GM19328 (cell line): ENCODE measurements around the gene SMIM12.
A peak's percentile ranks its signal among the peaks of the same experiment; 100 is the strongest.

Source experiments
- ATAC-seq: cut with Tn5 transposase; IDR thresholded peaks from one replicate; pipeline ENCODE4 v1.9.1; 2021; ENCODE audit warnings: mild to moderate bottlenecking, moderate library complexity; ENCODE audit not compliant: unreplicated experiment

The SMIM12 gene, protein sequence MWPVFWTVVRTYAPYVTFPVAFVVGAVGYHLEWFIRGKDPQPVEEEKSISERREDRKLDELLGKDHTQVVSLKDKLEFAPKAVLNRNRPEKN

DNA sequence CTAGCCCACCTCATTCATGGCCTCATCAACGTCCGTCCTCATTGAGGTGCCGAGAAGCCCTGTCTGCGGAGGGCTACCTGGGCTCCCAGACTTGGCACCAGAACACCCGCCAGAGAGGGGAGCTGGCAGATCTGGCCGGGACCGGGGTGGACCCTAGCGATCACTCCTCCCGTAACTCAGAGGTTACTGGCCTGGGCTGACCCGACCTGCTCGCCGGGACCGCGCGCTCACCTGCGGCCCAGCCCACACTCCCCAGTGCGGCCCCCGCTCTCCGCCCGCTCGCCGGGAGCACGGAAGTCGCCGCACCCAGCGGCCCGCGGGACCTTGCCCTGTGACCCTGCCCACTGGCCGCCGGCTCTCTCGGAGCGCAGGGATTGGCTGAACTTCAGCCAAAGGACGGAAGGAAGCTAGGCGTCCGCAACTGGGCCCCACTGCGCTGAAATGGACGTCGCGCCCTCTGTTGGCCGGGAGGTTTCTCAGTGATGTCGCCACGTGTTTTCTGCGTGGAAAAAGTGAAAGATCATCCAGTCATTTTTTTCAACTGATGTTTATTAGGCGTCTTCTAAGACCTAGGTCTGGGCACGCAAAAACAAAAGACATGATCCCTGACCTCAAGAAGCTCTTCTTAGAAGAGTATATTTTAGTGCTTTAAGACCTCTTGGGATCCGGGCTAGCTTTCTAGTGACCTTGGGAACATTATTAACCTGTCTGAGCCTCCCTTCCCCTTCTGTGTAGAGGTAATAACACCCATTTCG, at the start of gene SMIM12:
SMIM12 (minus strand) TSS at position 304 of the 755 bp plus-strand sequence. CDS start 3,772 bp downstream, outside the sequence.
- ATAC-seq: peak; percentile 93

DNA sequence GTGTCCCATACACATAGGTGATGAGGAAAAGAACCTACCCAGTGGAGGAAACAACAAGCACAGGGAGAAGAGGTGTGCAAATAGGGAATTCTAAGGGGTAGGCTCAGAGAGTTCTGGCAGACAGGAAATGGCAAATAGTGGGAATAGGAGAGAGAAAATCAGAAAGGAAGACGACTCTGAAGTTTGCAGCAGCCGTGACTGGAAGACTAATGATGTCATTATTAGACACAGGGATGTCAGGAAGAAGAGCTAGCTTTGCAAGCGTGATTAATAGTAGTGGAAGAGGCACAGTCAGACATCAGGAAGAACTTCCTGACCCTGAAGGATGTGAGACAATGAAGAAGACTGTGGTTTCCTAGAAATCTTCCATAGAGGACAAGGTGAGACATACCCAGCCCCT, 48.8 kb upstream of the SMIM12 start:
- no peak for ATAC-seq

DNA sequence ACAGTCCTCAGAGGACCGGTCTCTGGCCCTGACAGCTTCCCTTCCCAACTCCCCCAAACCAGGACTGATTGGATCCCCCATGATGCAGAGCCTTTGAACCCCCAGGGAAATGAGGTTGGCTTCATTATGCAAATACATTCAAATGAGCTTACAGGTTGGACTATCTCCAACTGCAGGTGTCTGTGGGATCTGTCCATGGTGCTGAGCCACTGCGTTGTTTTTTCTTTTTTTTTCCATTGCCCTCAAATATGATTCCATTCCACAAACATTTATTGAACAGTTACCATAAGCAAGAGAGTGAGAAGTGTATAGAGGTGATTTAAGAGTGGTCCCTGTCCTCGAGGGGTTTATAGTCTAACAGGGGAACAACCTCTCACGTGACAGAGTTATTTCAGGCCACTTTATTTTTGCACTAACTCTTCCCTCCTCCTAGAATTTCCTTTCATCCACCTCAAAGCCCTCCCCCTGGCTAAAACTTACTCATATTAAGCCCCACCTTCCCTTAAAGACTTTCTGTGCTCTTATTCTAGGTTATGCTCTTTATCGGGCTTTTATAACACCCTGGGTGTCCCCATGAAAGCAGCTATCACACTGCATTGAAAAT, 48.0 kb upstream of the SMIM12 start:
- no peak for ATAC-seq

DNA sequence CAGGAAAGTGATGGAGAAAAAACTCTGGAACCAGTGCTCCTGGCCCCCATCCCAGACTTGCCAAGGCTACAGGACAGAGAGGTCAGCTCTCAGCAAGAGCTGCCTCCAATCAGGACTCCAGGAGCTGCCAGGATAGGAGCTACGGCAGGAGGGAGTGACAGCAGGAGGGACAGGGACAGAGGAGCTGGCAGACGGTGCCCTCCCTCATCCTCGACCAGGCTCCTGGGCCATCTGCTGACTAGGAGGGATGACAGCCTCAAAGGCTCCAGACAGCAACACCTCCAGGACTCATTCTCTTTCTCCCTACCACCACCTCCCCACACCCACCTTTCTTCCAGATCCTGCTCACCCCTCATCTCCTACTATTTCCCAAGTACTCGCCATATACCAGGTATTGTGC, 47.2 kb upstream of the SMIM12 start:
- ATAC-seq: no peak

DNA sequence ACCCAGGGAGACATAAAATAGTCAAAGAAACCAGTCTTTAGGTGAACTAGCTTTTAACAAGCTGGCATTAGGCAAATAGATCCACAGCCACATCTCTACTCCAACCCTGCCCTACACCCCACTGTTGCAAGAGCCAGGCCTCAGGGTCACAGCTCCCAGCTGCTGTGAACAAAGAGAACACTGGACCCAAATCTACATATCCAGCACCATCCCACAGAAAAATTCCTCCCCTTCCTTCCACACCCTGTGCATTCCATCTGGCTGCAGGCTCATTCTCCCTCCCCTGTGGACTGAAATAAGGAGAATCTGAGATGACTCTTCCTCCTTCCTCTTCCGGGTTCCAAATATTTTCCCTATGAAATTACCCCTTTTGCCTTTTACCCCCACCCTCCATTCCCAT, 46.7 kb upstream of the SMIM12 start:
- no peak for ATAC-seq

DNA sequence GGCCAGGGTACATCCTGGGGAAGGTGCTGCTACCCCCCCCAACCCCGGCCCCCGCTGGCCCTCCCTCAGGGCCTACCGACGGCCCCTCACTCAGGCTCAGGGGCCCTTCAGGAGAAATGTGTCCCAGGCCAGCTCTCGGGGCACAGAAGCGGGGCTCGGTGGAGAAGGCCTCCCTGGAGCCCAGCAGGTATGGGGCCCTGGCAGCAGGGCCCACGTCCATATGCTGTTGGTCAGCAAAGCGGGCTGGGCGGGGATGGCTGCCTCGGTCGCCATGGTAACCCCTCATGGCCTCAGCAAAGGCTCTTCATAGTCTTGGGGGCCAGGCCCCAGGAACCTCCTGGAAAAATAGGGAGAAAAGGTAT, 45.5 kb upstream of the SMIM12 start:
- ATAC-seq: no peak

DNA sequence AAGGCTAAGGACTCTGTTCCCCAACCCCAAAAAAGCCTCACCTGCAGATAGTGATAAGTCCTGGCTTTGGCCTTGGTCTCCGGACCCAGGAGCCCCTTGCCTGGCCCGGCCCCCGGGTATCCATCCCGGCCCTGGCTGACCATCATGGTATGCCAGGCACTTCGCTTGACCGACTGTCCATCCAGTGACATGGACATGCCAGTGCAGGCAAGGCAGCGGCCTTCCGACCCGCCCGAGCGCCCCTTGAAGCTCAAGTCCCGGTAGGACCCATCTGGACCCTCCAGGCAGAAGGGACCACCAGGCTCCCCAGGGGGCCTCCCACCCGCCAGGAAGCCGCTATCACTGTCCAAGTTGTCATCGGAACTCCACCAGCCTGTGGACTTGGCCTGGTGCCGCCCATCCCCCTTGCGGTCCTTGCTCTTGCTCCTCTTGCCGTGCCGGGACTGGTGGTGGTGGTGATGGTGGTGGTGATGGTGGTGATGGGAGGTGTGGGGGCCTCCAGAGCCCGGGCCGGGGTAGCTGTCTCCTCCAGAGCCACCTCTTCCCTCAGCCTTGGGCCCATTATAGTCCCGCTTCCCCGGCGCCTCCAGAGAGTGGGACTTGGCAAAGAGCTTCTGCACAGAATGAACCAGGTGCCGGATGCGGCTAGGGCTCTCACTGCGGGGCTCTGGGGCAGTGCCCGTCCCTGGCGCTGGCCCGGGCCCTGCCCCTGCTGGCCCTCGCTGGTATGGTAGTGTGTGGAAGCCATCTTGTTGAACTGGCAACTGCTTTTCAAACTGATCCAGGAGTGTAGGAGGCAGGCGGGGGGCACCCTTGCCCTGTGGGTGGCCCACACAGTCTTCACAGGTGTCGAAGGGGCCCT, 44.9 kb upstream of the SMIM12 start:
- ATAC-seq: no peak

DNA sequence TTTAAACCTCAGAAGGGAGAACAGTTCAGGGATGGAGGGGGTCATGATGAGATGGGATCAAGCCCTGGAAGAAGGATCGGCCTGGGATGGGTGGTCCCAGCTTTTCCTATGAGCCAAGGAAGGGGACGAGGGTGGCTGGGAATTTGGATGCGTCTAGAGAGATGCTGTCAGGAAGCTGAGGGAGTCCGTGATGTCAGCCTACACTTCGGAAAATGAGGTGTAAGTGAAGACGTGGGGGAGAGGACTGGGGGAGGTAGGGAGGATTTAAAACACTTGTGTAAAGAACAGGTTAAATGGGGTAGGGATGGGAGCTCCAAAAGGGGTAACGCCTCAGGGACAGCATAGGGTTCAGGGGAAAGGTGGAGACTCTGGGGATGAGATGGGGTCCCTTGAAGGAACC, 42.4 kb upstream of the SMIM12 start:
- ATAC-seq: no peak

DNA sequence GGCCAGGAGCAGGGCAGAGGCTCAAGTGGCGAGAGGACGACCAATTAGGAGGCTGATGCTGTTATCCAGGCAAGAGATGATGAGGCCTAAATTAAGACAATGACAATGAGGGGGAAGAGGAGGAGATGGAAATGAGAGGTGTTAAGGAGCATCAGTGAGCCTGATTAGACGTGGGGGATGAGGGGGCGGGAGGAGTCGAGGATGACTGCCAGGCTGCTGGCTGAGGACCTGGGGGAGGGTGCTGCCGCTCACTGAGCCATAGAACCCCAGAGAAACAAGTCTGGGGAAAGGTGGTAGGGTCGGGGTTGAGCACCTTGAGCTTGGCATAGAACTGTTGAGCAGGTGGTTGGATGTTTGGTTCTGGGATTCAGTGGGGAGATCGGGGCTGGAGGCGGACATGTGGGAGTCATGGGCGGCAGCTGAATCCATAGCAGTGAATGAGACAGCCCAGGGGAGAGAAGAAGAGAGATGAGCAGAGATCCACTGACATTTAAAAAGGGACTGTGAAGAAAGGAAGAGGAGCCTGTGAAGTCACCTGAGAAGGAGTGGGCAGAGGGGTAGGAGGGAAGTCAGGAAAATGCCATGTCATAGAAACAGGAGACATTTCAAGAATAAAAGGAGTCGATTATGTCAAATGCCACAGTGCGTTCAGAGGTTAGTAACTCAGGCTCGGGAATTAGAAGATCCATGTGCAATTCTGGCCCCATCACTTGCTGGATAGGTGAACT, 41.4 kb upstream of the SMIM12 start:
- ATAC-seq: no peak

DNA sequence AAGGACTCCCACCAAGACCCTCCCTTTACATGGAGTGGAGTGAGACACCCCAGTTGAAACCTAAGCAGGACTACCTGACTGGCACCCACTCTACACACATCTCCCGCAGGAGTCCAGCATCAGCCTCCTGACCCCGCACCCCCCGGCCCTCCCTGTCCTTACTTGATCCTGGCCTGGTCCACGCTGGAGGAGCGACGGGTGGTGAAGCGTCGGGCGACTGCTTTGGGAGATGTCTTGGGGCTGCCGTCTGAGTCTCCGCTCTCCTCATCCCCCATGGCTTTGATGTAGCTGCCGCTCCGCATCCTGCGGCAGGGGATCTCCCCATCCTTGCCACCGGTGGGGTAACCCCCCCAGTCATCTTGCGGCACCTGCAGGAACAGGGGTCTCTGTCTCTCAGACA, 40.4 kb upstream of the SMIM12 start:
- ATAC-seq: no peak

DNA sequence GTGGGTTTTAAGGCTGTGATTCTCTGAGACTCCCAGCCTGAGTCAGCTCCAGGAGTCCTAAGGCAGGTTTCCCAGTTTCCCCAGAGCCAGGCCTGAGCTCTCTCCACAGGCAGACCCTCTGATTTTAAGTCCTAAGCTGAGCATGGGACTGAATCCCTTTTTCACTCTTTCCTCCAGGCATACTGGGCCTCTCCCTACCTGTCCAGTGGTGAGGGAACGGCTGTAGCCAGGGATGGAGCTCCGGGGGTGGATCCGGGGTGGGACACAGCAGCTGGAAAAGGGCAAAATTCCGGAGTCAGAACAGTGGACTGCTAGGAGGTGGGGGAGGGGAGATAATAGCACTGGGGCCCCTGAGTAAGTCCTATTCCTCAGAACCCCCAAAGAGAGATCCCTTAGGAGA, 39.9 kb upstream of the SMIM12 start:
- ATAC-seq: no peak

DNA sequence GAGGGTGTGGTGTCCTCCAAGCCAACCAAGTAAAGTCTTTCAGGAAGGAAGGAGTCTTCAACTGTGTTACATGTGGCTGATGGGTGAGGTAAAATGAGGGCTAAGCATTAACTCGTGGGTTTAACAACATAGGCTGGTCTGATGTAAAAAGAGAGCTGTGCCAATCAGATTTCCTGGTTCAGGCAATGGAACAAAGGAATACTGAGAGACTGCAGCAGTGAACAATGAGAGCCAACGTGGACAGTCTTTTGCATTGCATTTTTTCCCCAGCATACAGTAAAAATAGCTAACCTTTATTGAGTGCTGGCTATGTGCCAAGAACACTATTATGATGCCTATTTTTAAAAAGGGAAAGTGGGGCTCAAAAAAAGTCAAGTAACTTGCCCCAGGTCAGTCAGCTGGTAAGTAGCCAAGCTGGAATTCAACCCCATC, 38.8 kb upstream of the SMIM12 start:
- ATAC-seq: no peak

DNA sequence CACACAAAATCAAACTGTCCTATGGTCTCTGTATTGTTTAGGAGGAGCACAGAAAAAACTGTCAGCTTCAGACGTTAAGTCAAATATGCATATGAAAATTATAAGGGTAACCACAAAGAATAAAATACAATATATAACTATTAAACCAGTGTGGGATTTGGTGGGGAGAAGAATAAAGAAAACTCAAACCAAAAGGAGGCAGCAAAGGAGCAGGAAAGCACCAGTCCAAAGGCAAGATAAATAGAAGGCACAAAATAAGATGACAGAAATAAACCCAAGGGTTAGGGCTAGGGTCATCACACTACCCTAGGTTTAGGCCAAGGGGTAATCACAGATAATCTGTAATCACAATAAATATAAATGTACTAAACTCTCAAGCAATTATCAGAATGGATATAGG, 37.1 kb upstream of the SMIM12 start:
- no peak for ATAC-seq

DNA sequence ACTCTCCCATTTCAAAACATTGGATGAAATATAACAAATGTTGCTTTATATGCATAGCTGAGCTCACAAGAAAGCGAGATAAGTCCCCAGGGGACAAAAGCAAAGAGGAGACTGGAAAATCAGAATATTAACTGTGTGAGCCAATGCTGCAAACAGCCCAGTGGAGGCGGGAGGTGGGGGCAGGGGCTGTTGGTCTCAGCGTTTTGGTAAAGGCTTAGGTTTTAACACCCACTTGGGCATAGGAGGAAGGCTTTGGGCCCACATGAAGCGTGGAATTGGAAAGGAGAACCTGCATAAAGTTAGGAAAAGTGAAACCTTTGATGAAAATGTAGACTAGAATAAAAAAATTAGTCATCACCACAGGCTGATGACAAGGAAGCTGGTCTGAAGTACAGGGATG, 30.2 kb upstream of the SMIM12 start:
- ATAC-seq: no peak

DNA sequence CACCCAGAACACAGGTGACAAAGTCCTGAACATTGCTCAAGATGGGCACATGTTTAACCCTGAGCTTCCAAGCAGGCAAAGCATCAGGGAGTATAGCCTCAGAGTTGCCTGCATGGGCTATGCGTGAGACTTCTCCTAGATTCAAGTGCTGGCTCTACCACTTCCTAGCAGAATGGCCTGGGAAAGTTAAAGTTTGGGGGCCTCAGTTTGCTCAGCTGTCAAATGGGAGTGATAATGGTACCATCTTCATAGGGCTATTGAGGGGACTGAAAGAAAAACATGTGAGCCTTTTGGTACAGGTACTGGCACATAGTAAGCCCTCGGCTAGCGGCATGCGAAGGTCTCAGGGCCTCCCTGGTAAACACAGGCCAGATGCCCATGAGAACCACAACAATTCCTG, 28.0 kb upstream of the SMIM12 start:
- no peak for ATAC-seq

DNA sequence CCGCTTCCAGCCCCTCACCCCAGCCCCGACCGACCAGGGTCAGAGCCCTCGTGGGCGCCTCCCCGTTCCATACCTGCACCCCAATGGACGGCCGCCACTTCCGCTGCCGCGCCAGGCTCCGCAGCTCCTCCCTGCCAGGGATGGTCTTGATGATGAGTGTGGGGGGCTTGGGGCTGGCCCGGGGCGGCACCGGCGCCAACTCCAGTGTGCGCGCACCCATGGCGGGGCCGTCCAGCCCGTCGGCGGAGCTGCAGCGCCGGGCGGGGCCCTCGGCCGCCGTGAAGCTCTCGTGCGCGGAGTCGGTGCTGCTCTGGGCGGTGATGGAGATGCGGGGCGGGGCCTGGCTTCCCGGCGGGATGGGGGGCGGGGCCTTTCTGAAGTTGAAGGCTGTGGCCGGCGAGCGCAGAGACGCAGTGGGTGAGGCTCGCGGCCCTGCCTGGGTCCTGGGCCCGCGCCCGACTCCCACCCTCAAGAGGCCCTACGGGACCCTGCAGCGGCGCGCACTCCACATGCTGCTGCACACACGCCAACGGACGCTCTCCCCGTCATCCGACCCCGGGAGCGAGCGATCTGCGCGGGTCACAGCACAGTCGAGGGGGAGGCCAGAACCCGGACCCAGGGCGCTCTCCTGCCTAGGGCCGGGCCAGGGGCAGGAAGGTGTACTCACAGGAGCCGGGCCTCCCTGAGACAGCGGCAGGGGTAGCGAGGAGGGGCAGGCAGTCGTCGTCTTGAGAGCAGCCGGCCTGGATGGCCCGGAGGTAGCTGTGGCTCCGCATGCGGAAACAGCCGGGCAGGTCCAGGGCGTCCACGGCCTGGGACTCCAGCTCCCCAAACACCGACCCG, 26.1 kb upstream of the SMIM12 start:
- no peak for ATAC-seq

DNA sequence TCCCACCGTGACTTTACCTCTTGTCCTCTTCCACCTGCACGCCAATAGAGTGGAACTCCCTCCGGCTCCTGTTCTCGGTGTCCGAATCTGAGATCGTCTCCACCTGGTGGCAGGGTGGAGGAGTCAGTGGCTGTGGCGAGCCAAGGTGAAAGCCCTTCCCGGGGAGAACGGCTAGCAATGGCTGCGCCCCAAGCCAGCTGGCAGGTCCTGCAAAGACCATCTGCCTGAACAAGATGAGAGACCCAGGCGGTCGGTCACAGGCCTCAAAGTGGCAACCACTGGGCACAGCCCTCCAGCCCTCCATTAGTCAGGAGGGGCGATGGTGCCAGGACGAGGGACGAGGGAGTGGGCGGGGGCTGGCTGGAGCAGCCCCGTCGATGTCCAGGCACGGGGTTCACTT, 25.4 kb upstream of the SMIM12 start:
- no peak for ATAC-seq

DNA sequence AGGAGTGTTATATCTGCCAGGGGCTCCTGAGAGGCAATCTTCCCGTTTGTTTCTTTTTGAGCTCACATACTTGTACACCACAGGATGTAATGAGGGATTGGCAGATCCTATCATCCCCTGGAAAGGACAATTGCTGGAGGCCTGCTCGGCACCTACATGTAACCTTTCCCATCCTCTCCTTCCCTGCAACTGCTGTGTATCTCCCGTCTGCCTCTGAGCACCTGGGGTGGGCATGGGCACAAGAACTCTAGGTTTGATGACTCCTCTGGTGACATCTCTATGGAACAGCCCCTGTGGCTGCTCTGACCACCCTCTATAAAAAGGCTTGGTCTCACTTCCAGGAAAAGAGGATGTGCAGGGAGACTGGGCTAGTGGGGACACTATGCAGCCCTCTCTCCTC, 25.0 kb upstream of the SMIM12 start:
- ATAC-seq: no peak

DNA sequence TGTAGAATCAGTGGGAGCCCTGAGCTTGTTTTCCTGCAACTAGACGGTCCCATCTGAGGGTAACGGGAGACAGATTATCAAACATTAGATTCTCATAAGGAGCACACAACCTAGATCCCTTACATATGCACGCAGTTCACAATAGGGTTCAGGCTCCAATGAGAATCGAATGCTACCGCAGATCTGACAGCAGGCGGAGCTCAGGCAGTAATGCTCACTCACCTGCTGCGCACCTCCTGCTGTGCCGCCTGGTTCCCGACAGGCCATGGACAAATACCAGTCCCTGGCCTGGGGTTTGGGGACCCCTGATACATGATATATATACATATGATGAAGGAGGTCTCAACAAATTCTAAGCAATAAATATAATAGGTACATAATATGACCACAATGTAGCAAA, 19.7 kb upstream of the SMIM12 start:
- ATAC-seq: no peak

DNA sequence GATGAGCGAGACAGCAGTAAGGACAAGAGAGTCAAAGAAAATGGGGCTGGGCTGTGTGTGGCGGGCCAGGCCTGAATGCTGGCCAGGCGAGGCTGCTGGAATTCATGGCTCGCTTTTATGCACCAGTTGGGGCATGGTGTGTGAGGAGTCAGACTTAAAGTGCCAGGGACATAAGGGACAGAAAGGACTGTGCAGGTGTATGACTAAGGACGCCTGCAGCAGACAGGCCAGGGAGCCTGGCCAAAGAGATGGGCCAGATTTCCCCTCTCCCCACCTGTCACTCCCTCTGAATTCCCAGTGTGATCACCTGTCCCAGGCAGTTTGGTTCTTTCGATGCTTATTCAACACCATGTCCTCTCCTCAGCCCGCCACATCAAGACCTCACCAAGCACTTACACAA, 16.9 kb upstream of the SMIM12 start:
- ATAC-seq: no peak
